Stimulated activated CD4-positive, alpha-beta T cell treated with anti-CD3 and anti-CD28 coated beads, TNF-alpha, amount 100 ng/mL, for 1 hour (primary cell): ENCODE measurements around the gene C2orf68.
"Not testable (repeated sequence)": the region's sequence is repeated elsewhere in the genome, so short reads cannot be mapped to it uniquely, and the experiment has no call there.

Experiments
- DNase-seq, 3 donors: peaks; one replicate each; pipeline ENCODE4 v3.0.0-alpha.2; 2020; ENCODE audit warnings: low read depth in 3 of 3, low spot score in 1 of 3

The C2orf68 gene

DNA sequence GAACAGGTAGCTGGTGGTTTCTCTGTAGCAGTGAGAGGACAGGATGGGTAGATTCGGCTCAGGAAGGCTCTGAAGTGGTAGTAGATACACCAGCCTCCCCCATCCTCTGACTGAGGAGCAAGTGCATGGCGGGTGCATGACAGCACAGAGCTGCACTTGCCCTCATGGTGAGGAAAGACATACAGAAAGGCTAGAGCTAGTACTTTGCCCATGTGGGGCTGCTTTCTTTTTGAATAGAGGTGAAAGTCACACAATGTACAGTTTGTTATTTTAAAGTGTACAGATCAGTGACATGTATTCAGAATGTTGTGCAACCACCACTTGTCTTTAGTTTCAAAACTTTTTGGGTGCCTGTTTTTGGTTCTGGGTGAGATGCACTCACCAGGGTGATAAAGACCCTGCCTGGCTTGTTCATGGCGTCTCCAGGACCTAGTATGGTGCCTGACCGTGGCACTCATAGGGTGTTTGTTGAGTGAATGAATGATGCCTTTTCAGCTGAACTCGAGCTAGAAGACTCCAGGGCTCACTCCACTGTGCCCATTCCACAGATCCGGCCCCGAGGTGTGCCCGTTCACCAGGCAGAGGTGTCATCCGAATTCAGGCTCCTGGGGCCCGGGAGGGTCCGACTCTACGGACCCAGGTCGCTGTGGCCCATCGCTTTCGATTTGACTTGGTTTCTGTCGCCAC lies 28.1 kb downstream of the C2orf68 start:
- no peak for DNase-seq

- no peak for DNase-seq
These were observed 29.4 kb downstream of the C2orf68 start for GRCh38 chr2:85582492-85582891.

GRCh38 chr2:85580206-85580605 lies 31.7 kb downstream of the C2orf68 start:
- DNase-seq = no peak

- DNase-seq = no peak
These were observed 32.5 kb downstream of the C2orf68 start for GRCh38 chr2:85579266-85579935.

DNA sequence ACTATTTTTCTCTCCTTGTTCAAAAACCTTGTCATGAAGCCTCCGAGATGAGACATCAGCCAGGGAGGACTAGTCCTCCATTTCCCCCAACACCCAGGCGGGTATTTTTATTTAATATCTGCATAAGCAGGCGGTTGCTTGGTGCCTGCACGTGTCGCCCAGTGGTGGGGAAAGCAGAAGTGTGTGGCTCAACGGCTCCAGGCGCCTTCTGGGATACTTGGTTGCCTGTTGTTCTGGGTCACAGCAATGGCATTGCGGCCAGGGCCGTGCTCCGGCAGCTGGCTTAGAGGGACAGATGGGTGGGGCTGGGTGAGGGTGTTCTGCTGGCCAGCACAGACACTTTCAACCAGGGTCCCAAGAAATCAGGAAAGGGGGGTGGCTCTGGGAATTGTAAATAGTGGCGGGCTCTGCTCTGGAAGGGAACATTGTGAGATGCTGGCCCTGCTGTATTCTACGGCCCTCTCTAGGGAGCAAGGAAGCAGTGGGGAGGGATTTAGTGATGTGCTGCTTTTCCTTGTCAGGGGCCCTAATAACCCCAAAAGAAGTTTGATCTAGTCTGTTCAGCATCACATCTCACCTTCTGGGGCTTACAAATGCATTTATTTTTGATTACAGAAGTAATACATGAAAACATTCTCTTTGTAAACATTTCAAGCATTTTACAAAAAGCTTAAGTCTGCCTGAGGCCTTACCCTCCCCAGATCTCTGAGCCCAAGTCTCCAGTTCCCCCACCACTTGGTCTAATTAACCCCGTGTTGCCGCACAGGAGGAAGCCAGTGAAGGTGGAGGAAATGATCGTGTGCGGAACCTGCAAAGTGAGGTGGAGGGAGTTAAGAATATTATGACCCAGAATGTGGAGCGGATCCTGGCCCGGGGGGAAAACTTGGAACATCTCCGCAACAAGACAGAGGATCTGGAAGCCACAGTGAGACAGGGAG lies 33.4 kb downstream of the C2orf68 start:
- DNase-seq = no peak

DNA sequence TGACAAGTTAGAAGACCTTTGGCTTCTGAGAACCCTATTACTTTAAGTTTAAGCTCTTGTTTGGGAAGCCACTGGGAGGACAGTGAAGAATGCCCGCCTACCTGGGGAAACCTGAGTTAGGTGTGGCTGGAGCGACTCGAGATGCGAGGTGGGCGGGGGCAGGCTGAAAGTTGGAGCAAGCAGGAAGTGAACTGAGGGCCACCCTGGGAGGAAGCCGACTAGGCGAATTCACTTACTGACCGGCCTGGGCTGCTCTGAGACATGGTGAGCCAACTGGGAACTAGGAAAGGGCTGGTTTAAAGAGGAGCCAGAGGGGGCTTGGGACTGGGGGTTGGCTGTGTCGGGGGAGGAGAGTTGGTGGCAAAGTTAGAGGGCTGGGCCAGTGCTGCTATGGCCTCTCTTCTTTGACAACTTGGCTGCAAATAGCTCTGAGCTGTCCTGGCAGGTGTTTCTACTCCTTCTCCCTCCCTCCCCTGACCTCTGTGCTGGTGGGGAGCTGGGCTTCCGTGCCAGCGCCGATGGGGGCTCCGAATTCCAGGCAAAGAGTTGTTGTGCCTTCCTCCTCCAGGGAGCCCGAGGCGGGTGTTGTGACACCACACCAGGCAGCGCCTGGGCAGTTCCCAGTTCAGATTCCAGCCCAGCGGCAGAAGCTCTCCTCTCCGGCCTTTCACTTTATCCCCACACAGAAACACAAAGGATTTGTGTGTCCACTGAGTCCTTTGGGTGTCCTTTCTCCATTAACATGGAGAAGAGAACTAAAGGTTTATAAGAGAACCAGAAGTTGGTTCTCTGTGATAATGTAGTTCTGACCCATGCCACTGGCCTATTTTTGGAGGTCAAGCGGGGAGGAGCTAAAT lies 34.3 kb downstream of the C2orf68 start, which contains the start of gene VAMP8:
Gene VAMP8, plus strand, starts transcription at position 201 of the 857 bp plus-strand sequence. Its CDS starts 61 bp downstream, at position 262.
- DNase-seq = no peak

DNA sequence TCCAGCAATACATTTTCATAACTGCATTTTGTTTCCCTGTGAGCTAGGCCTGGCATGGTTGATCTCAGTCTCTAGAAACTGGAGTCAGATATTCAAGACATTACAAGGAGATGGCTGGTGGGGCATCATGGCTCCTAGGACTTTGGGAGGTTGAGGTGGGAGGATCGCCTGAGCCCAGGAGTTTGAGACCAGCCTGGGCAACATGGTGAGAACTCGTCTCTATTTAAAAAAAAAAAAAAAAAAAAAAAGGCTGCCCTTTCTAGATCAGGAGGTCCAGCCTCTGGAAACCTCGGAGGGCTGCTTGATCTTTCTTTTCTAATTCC lies 34.8 kb downstream of the C2orf68 start:
- DNase-seq = no peak

DNA sequence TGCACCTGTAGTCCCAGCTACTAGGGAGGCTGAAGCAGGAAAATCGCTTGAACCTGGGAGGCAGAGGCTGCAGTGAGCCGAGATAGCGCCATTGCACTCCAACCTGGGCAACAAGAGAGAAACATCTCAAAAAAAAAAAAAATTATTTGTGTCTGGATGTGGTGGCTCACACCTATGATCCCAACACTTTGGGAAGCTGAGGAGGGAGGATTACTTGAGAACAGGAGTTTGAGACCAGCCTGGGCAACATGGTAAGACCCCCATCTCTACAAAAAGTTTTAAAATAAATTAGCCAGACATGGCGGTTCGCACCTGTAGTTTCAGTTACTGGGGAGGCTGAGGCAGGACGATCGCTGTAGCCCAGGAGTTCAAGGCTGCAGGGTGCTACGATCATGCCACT lies 36.1 kb downstream of the C2orf68 start:
- no peak for DNase-seq

GRCh38 chr2:85566265-85566664 lies 45.6 kb downstream of the C2orf68 start:
- no peak for DNase-seq

- DNase-seq = no peak
These were observed 47.7 kb downstream of the C2orf68 start for GRCh38 chr2:85564144-85564563.

GRCh38 chr2:85561280-85562212 lies 50.3 kb downstream of the C2orf68 start, which contains the start of gene GGCX:
Gene GGCX (minus strand): TSS chr2:85561493. CDS start chr2:85561428, 65 bp downstream.
- DNase-seq = peak; percentile 81 to 89 (median 87)

GRCh38 chr2:85560812-85561279 lies 51.0 kb downstream of the C2orf68 start:
- DNase-seq = no peak

DNA sequence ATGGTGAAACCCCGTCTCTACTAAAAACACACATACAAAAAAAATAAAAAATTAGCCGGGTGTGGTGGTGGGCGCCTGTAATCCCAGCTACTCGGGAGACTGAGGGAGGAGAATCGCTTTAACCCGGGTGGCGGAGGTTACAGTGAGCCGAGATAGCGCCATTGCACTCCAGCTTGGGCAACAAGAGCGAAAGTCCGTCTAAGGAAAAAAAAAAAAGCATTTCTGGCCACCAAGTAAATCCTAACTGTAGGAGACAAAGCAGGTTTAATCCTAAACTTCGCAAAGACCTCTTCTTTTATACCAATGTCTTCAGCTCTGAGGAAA lies 51.5 kb downstream of the C2orf68 start:
- not testable (repeated sequence) for DNase-seq

- DNase-seq = no peak
These were observed 53.7 kb downstream of the C2orf68 start for GRCh38 chr2:85558160-85558559.

DNA sequence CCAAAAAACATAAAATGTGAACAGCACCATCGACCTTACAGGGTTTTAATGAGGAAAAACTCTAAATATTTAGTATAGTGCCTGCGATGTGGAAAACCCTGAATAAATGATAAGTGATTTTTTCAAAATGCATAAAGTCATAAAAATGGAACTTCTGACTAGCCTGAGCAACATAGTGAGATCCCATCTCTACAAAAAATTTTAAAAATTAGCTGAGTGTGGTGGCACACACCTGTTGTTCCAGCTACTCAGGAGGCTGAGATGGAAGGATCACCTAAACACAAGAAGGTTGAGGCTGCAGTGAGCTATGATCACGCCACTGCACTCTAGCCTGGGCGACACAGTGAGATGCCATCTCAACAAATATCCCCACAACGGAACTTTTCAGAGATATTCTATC lies 54.7 kb downstream of the C2orf68 start:
- DNase-seq = no peak
